GM12892 (cell line): ENCODE data around the gene POLR2F.

Experiments
- POLR2A ChIP-seq: IDR thresholded peaks from 2 replicates; pipeline ENCODE4 v1.6.1; 2011; ENCODE audit warnings: low read depth, low read length, control low read depth
- TAF1 ChIP-seq: IDR thresholded peaks from 2 replicates; pipeline ENCODE4 v1.6.1; 2011; ENCODE audit warnings: low read depth, mild to moderate bottlenecking, control low read depth, low read length, borderline replicate concordance

DNA sequence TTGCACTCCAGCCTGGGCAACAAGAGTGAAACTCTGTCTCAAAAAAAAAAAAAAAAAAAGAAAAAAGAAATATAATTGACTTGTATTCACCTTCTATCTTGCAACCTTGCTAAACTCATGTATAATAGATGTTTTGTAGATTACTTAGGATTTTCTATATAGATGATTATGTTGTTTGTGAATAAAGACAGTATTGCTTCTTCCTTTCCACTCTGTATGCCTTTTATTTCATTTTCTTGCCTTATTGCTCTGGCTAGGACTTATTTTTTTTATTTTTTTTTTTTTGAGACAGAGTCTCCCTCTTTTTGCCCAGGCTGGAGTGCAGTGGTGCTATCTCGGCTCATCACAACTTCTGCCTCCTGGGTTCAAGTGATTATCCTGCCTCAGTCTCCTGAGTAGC is 60.6 kb downstream of the POLR2F start:
- TF ChIP-seq POLR2A (no peak), TAF1 (no peak)
